ENCODE data around the gene TAS2R43. TPM values are rescaled to one million over a fixed set of nuclear protein-coding genes. Genes with fewer than 3 reads are reported as not detected.
"Not testable (repeated sequence)": the region's sequence is repeated elsewhere in the genome, so short reads cannot be mapped to it uniquely, and the experiment has no call there.

The TAS2R43 gene, protein sequence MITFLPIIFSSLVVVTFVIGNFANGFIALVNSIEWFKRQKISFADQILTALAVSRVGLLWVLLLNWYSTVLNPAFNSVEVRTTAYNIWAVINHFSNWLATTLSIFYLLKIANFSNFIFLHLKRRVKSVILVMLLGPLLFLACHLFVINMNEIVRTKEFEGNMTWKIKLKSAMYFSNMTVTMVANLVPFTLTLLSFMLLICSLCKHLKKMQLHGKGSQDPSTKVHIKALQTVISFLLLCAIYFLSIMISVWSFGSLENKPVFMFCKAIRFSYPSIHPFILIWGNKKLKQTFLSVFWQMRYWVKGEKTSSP
- 1.4 TPM for total RNA-seq (ENCODE audit: insufficient read depth, low replicate concordance)

DNA sequence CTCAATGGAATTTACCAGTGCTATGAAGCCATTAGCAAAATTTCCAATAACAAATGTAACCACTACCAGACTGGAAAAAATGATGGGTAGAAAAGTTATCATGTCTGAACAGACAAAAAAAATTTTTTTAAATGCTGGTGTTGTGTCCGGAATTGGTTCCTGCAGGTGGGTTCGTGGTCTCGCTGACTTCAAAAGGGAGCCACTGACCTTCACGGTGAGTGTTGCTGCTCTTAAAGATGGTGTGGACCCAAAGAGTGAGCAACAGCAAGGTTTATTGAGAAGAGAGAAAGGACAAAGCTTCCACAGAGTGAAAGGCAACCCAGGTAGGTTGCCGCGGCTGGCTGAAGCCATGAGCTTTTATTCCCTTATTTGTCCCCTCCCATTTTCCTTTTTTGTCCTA lies at the start of gene TAS2R43:
Gene TAS2R43 (minus strand): TSS at position 186 of the 400 bp plus-strand sequence. CDS start 84 bp downstream, at position 102.
- DNase-seq (ENCODE audit: low spot score): no peak

- DNase-seq (ENCODE audit: low spot score): no peak
Observed at GRCh38 chr12:11136075-11136474, 44.0 kb upstream of the TAS2R43 start.

GRCh38 chr12:11134305-11134704 lies 42.2 kb upstream of the TAS2R43 start, which contains the start of gene TAS2R30:
Gene TAS2R30, minus strand, starts transcription at chr12:11134644. Its CDS starts 400 bp downstream, at chr12:11134244.
- DNase-seq (ENCODE audit: low spot score): no peak

DNA sequence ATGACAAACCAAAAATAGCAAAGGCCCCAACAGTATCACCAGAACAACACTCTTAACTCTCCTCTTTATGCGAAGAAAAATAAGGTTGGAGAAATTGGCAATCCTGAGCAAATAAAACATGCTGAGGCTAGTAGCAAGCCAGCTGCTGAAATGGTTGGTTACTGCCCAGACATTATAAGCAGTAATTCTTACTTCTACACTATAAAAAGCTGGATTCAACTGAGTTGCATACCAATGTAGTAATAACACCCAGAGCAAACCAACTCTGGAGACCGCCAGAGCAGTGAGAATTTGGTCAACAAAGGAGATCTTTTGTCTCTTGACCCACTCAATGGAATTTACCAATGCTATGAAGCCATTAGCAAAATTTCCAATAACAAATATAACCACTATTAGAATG lies 41.7 kb upstream of the TAS2R43 start:
- DNase-seq (ENCODE audit: low spot score): no peak

DNA sequence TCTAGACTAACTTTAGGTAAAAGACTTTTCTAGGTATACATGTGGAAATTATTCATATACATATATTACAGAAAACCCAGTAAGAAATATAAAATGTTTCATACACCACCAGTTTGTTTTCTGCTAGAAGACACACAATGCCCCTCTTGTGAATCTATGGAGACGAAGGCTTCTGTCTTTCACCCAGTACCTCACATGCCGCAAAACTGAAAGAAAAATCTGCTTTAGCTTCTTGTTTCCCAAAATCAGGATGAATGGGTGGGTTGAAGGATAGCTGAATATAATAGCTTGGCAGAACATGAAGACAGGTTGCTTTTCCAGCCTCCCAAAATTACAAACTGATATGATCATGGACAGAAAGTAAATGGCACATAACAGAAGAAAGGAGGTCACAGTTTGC lies 41.0 kb upstream of the TAS2R43 start:
- no peak for DNase-seq (ENCODE audit: low spot score)

GRCh38 chr12:11130999-11131398 lies 38.9 kb upstream of the TAS2R43 start:
- DNase-seq (ENCODE audit: low spot score): no peak

DNA sequence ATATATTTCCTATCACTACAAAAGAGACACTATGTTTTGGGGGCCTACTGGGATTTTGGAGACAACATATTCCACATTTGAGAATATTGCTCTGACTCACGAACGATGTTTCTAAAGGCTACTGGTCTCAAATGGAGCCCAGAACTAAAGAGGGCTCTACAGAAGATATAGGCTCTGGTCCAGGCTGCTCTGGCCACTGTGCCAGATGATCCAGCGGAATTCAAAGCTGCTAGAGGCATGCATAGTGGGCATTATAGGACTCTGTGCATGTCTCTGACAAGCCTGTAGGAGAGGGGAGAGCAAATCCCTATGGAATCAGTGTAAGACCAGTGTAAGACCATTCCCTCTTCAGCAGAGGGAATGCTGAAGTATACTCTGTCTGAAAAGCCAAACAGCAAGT lies 38.3 kb upstream of the TAS2R43 start:
- DNase-seq (ENCODE audit: low spot score): no peak

- not testable (repeated sequence) for DNase-seq (ENCODE audit: low spot score)
Observed at GRCh38 chr12:11114130-11114529, 22.0 kb upstream of the TAS2R43 start.

- DNase-seq (ENCODE audit: low spot score): not testable (repeated sequence)
Observed at GRCh38 chr12:11111213-11111612, 19.1 kb upstream of the TAS2R43 start.

DNA sequence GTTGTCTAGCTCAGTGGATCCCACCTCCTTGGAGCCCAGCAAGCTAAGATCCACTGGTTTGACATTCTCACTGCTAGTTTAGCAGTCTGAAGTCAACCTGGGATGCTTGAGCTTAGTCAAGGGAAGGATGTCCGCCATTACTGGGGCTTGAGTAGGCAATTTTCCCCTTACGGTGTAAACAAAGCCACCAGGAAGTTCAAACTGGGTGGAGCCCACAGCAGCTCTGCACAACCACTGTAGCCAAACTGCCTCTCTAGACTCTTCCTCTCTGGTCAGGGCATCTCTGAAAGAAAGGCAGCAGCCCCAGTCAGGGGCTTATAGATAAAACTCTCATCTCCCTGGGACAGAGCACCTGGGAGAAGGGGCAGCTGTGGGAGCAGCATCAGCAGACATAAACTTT lies 16.7 kb upstream of the TAS2R43 start:
- DNase-seq (ENCODE audit: low spot score): peak; percentile 0

DNA sequence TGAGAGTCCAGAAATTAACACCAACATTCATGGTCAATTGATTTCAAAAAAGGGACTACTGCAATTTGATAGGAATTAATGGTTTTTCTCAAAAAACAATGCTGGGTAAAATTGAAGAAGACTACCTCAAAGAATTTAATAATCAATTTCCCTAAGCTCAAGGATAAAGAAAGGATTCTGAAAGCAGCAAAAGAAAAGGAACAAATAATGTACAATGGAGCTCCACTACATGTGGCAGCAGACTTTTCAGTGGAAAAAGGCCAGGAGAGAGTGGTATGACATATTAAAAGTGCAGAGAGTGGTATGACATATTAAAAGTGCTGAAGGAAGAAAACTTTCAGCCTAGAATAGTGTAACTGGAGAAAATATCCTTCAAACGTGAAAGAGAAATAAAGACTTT lies 15.6 kb upstream of the TAS2R43 start:
- peak; percentile 0 for DNase-seq (ENCODE audit: low spot score)

DNA sequence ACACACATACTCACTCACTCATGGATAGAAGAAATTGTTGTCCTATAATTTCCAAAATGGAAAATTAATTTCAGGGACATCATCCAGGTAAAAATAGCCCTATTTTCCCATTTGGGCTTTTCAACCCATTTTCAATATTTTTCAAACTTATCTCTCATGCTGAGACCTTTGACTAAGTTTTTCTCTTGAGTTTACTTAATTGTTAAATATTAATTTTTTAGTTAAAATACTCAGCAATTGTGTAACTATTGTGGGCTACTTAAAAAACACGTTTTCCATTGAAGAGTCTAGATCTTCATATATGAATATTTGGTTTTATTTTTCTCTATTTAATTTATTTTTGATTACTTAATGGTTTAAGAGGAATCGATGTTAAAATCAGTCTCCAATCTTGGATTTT lies 14.2 kb upstream of the TAS2R43 start:
- no peak for DNase-seq (ENCODE audit: low spot score)

GRCh38 chr12:11105546-11105945 lies 13.4 kb upstream of the TAS2R43 start:
- DNase-seq (ENCODE audit: low spot score): no peak

DNA sequence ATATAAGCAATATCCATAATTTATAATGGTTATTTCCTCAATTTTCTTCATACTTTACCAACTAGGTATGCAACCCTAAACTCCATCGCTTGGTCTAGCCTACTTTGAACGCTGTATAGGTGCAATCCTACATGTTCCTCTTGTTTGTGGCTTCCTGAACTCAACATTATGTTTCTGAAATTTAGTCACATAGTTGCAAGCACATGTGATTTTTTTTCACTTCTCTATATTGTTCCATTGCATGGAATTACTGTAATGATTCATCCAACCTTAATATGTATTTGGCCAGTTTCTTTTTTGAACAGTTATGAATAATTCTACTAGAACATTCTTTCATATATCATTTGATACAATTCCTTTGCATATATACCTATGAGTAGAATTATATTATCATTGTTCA lies 2.8 kb upstream of the TAS2R43 start:
- not testable (repeated sequence) for DNase-seq (ENCODE audit: low spot score)

GRCh38 chr12:11089246-11089645 lies 2.9 kb downstream of the TAS2R43 start:
- no peak for DNase-seq (ENCODE audit: low spot score)

DNA sequence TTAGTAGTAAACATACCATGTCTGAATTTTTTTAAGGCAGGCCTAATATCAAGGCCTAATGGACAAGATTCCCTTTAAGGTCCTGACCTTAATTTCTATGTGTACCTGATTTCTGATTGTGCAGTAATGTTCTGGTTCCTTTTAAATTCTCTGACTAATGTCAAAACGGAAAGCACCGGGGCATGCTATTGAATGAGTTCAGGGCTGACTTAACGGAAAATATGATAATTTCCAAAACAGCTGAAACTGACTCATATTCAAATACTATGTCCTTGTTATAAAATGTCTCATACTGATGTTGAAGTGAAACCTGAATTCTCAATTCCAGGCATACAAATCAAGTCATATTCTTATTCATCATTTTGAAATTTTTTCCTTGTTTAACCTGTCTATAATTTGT lies 6.7 kb downstream of the TAS2R43 start:
- DNase-seq (ENCODE audit: low spot score): no peak

DNA sequence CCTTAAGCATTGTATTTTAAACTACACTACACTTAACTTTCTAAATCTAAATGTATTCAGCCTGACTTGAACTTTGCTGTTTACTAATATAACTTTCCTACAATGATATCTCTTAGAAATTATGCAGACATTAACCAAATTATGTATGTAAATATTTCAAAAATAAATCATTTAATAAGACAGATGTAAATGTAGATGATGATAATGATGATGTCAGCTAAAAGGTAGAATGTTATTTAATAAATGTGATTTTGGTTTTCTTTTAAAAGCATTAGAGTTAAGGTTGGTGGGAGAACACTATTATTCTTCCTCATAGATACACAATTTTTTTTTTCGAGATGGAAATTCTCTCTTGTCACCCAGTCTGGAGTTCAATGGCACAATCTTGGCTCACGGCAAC lies 10.1 kb downstream of the TAS2R43 start:
- DNase-seq (ENCODE audit: low spot score): no peak

- DNase-seq (ENCODE audit: low spot score): no peak
Observed at GRCh38 chr12:11078246-11078645, 13.9 kb downstream of the TAS2R43 start.

DNA sequence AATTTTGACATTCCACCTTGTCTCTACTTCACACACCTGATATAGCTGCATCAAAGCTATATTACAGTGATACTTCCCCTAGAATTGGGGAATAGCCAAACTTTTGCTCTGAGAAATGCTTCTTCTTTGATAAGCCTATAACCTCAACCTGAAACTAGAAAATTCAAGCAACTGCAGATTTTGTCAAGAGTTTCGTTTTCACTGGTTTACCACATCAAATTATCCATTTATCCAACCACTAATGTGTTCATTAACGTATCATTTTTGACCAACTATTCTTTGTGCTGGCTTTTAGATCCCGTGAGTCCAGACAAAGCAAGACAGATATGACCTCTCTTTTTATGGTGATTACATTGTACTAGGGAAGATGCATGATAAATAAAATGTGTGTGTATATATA lies 16.5 kb downstream of the TAS2R43 start:
- DNase-seq (ENCODE audit: low spot score): no peak

DNA sequence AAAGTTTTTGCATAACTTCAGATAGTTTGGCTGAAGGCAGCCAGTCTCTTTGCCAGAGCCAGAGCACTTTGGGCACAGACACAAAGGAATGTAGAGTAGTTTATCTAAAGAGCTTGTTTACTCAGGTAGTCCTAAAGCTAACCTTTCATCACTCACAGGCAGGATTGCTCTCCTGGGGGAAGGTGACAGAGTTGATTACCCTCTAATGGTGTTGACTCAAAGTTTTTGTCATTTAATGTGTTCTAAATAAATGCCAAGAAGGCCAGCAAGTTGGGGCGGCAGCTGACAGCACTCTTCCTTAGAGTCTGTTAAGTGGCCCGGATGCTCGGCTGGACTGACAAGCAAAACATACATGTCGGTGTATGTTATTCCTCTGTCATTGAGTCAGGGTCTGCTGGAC lies 20.7 kb downstream of the TAS2R43 start:
- DNase-seq (ENCODE audit: low spot score): no peak

DNA sequence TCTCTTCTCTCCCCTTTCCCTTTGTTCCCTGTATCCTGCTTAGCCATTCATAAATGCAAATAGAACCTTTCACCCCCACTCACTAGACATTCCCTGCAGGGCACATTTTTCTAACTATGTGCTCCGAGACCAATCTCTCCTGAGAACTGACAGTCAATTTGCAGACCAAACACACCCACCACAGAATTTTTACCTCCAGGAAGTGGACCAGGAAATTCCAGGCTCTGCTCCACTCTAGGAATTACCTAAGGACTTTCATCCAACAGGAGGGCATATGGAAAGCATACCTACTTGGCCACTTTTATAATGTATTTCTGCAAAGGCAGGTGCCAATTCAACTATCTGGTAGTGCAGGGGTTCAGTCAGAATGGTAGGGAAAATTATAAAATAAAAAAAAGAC lies 21.1 kb downstream of the TAS2R43 start:
- no peak for DNase-seq (ENCODE audit: low spot score)

DNA sequence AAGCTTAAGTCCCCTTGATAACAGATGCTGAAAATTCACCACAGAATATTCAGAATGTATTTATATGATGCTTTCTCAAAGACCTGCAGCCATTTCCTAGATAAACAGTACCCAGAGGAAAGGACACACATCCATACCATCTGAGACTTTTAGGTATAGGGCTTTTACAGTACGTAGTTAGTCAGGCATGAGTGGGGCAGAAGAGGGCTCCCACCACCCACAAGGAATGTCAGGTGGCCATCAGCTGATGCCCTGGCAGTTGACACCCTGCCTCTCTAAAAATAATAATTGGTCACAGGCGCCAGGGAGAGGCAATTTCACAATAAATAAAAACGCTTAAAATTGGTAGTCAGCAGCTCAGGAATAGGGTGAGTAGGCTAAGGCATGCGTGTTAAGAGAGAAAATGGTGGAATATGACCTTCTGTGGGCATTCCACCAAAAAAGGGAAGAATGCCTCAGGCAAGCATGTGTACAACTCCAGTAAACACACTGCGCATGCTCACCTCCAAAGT lies 22.2 kb downstream of the TAS2R43 start:
- no peak for DNase-seq (ENCODE audit: low spot score)

GRCh38 chr12:11067514-11067913 lies 24.6 kb downstream of the TAS2R43 start:
- no peak for DNase-seq (ENCODE audit: low spot score)

DNA sequence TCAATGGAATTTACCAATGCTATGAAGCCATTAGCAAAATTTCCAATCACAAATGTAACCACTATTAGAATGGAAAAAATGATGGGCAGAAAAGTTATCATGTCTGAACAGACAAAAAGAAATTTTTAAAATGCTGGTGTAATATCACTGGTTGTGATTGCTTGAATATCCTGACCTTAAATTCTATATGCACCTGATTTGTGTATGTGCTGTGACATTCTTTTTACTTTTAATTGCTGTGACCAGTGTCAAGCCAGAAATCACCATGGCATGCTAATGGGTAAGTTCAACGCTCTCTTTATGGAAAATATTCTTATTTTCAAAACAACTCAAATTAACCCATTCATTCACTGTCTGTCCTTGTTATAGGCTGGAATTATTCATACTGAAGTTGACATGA lies 29.9 kb downstream of the TAS2R43 start, which contains the start of gene TAS2R46:
Gene TAS2R46 (minus strand): TSS at position 101 of the 400 bp plus-strand sequence. CDS start 0 bp downstream, at position 101.
- DNase-seq (ENCODE audit: low spot score): not testable (repeated sequence)

Measured in umbilical cord (tissue), 2 donors.